H9 (cell line): ENCODE results near the gene TPPP3. TPM values are rescaled to one million over a fixed set of nuclear protein-coding genes. Genes with fewer than 3 reads are reported as not detected.

Source experiments
- DNase-seq: peaks from one replicate; pipeline ENCODE4 v3.0.0-alpha.2; 2017
- H2AFZ ChIP-seq: one replicate; pipeline ENCODE4 v1.6.1; 2013; ENCODE audit warnings: mild to moderate bottlenecking, low read length, control low read depth, moderate library complexity
- H2AK5ac ChIP-seq: 2 replicates; pipeline ENCODE4 v1.6.1; 2013; ENCODE audit warnings: low read length, control low read depth, mixed read lengths; ENCODE audit not compliant: insufficient read length
- H2BK120ac ChIP-seq: one replicate; pipeline ENCODE4 v1.6.1; 2013; ENCODE audit warnings: low read depth, mild to moderate bottlenecking, low read length, control low read depth, inconsistent platforms; ENCODE audit not compliant: poor library complexity, severe bottlenecking
- H2BK12ac ChIP-seq: 2 replicates; pipeline ENCODE4 v1.6.1; 2013; ENCODE audit warnings: low read length, control low read depth, mixed read lengths, low read depth; ENCODE audit not compliant: insufficient read length
- H2BK15ac ChIP-seq: 2 replicates; pipeline ENCODE4 v1.6.1; 2013; ENCODE audit warnings: low read depth, low read length, control low read depth
- H2BK20ac ChIP-seq: one replicate; pipeline ENCODE4 v1.6.1; 2013; ENCODE audit warnings: low read depth, mild to moderate bottlenecking, low read length, control low read depth, inconsistent platforms; ENCODE audit not compliant: poor library complexity, severe bottlenecking
- H2BK5ac ChIP-seq: 2 replicates; pipeline ENCODE4 v1.6.1; 2013; ENCODE audit warnings: low read length, control low read depth, mixed read lengths; ENCODE audit not compliant: insufficient read length
- H3K14ac ChIP-seq: 2 replicates; pipeline ENCODE4 v1.6.1; 2013; ENCODE audit warnings: low read length, control low read depth; ENCODE audit not compliant: insufficient read depth
- H3K18ac ChIP-seq: 2 replicates; pipeline ENCODE4 v1.6.1; 2013; ENCODE audit warnings: low read depth, mild to moderate bottlenecking, mixed read lengths, low read length, control low read depth; ENCODE audit not compliant: insufficient read length
- H3K23ac ChIP-seq: 2 replicates; pipeline ENCODE4 v1.6.1; 2013; ENCODE audit warnings: low read length, control low read depth, mixed read lengths, low read depth; ENCODE audit not compliant: insufficient read length
- H3K23me2 ChIP-seq: 2 replicates; pipeline ENCODE4 v1.6.1; 2013; ENCODE audit warnings: low read depth, mild to moderate bottlenecking, mixed read lengths, low read length, control low read depth; ENCODE audit not compliant: insufficient read length, poor library complexity, severe bottlenecking
- H3K27ac ChIP-seq: 2 replicates; pipeline ENCODE4 v1.5.1; 2013; ENCODE audit warnings: low read length, control low read depth, mixed read lengths, low read depth; ENCODE audit not compliant: insufficient read length
- H3K27me3 ChIP-seq: 2 replicates; pipeline ENCODE4 v1.6.1; 2013; ENCODE audit warnings: low read length, control low read depth, inconsistent platforms; ENCODE audit not compliant: insufficient read depth
- H3K4ac ChIP-seq: 2 replicates; pipeline ENCODE4 v1.6.1; 2013; ENCODE audit warnings: low read depth, mild to moderate bottlenecking, control low read depth, inconsistent platforms, low read length, moderate library complexity
- H3K4me1 ChIP-seq: 2 replicates; pipeline ENCODE4 v1.6.1; 2013; ENCODE audit warnings: low read length, control low read depth, inconsistent platforms; ENCODE audit not compliant: insufficient read depth
- H3K4me2 ChIP-seq: 2 replicates; pipeline ENCODE4 v1.6.1; 2013; ENCODE audit warnings: low read length, control low read depth, mixed read lengths; ENCODE audit not compliant: insufficient read length, insufficient read depth
- H3K56ac ChIP-seq: 2 replicates; pipeline ENCODE4 v1.6.1; 2013; ENCODE audit warnings: low read depth, mild to moderate bottlenecking, mixed read lengths, low read length, control low read depth; ENCODE audit not compliant: insufficient read length
- H3K79me1 ChIP-seq: 2 replicates; pipeline ENCODE4 v1.6.1; 2013; ENCODE audit warnings: low read depth, mild to moderate bottlenecking, moderate library complexity, low read length, control low read depth, inconsistent platforms; ENCODE audit not compliant: insufficient read depth, poor library complexity, severe bottlenecking
- H3K79me2 ChIP-seq: 2 replicates; pipeline ENCODE4 v1.6.1; 2013; ENCODE audit warnings: low read length, control low read depth, inconsistent platforms; ENCODE audit not compliant: insufficient read depth
- H3K9ac ChIP-seq: 2 replicates; pipeline ENCODE4 v1.6.1; 2013; ENCODE audit warnings: low read length, control low read depth, mixed read lengths; ENCODE audit not compliant: insufficient read length; ENCODE audit errors: extremely low read depth
- H3K9me3 ChIP-seq: one replicate; pipeline ENCODE4 v1.6.1; 2013; ENCODE audit warnings: low read depth, low read length, inconsistent platforms; ENCODE audit not compliant: control insufficient read depth
- H3T11ph ChIP-seq: one replicate; pipeline ENCODE4 v1.6.1; 2013; ENCODE audit warnings: mild to moderate bottlenecking, low read length, control low read depth, inconsistent platforms
- H4K20me1 ChIP-seq: one replicate; pipeline ENCODE4 v1.6.1; 2013; ENCODE audit not compliant: control insufficient read depth, insufficient read length, insufficient read depth
- H4K5ac ChIP-seq: 2 replicates; pipeline ENCODE4 v1.6.1; 2013; ENCODE audit warnings: low read depth, mild to moderate bottlenecking, mixed read lengths, low read length, control low read depth; ENCODE audit not compliant: insufficient read length
- H4K8ac ChIP-seq: replicated peaks from 2 replicates; pipeline ENCODE4 v1.6.1; 2013; ENCODE audit warnings: low read length, control low read depth, mixed read lengths, low read depth; ENCODE audit not compliant: insufficient read length
- H4K91ac ChIP-seq: 2 replicates; pipeline ENCODE4 v1.6.1; 2013; ENCODE audit warnings: low read depth, mild to moderate bottlenecking, moderate library complexity, mixed read lengths, low read length, control low read depth; ENCODE audit not compliant: insufficient read length
- H3K27ac Mint-ChIP-seq, 3 experiments: 2 replicates in 2 of 3; 3 replicates in 1 of 3; pipeline ENCODE4 v1.8.0; 2020 to 2021; ENCODE audit warnings: mixed read lengths in 3 of 3, mild to moderate bottlenecking in 1 of 3, moderate library complexity in 1 of 3
- H3K27me3 Mint-ChIP-seq: 2 replicates; pipeline ENCODE4 v1.8.0; 2021; ENCODE audit warnings: low read depth, mild to moderate bottlenecking, moderate library complexity, mixed read lengths
- H3K36me3 Mint-ChIP-seq, 3 experiments: 2 replicates in 2 of 3; 3 replicates in 1 of 3; pipeline ENCODE4 v1.8.0; 2020 to 2021; ENCODE audit warnings: low read depth in 3 of 3, mixed read lengths in 3 of 3; ENCODE audit not compliant: insufficient read depth in 1 of 3
- H3K4me1 Mint-ChIP-seq, 2 experiments: 2 replicates each; pipeline ENCODE4 v1.8.0; 2020; ENCODE audit warnings: mixed read lengths in 2 of 2
- H3K4me3 Mint-ChIP-seq, 2 experiments: 2 replicates in 1 of 2; 3 replicates in 1 of 2; pipeline ENCODE4 v1.8.0; 2020 to 2021; ENCODE audit warnings: mild to moderate bottlenecking in 2 of 2, mixed read lengths in 2 of 2, moderate library complexity in 1 of 2
- H3K9me3 Mint-ChIP-seq, 2 experiments: 2 replicates in 1 of 2; 3 replicates in 1 of 2; pipeline ENCODE4 v1.8.0; 2020; ENCODE audit warnings: mild to moderate bottlenecking in 2 of 2, mixed read lengths in 2 of 2, moderate library complexity in 1 of 2
- whole genome bisulfite sequencing: extraction: QIAGEN DNeasy Blood & Tissue Kit; methylation state at CpG from one replicate; pipeline ENCODE4 v1.1.7; 2013; ENCODE audit warnings: missing lambda C conversion rate, low lambda C conversion rate, mixed read lengths; ENCODE audit not compliant: insufficient read length; ENCODE audit errors: extremely low coverage; 5-methylcytosine and 5-hydroxymethylcytosine counted together
- total RNA-seq: library from RNA; stranded (reverse); gene quantifications from 2 replicates; pipeline ENCODE4 v1.2.1, GENCODE V29; 2021
- TF ChIP-seq, protein P1 (sequence below): fragments of 200-600 bp; sonication (generic); conservative IDR thresholded peaks from 3 replicates; pipeline ENCODE4 v1.8.0; 2021; ENCODE audit warnings: antibody characterized with exemption, mild to moderate bottlenecking

Gene TPPP3
- total RNA-seq, 1 experiment from 2014 or later = 0.79 TPM

GRCh38 chr16:67421030-67421429, 27.7 kb upstream of the TPPP3 start:
- peak overlapping the region in 1 of 3 experiments; percentile 39; a peak in 1 of 7 replicates for H3K27ac Mint-ChIP-seq
- Histone ChIP-seq H3K9me3 (no peaks in the 10 kb centered on the region), H3K14ac (no peak overlapping the region), H2BK5ac (no peak overlapping the region), H3K23ac (no peak overlapping the region), H2BK20ac (no peak overlapping the region), H2BK12ac (peak overlapping the region; percentile 24), H4K5ac (no peak overlapping the region), H3K4ac (no peak overlapping the region), H3K9ac (no peak overlapping the region), H3K27me3 (no peaks in the 10 kb centered on the region; the same call in 1 of the 2 replicates), H3K4me2 (no peak overlapping the region), H4K20me1 (no peaks in the 10 kb centered on the region), H4K91ac (no peak overlapping the region), H4K8ac (no peak overlapping the region), H3K79me2 (no peaks in the 10 kb centered on the region), H3K4me1 (peaks cover 26% of the 10 kb centered on the region), H2AK5ac (no peak overlapping the region), H3T11ph (no peak overlapping the region), H2AFZ (no peak overlapping the region), H2BK15ac (no peak overlapping the region), H3K18ac (peak overlapping the region; percentile 50), H3K27ac (no peak overlapping the region), H3K79me1 (no peaks in the 10 kb centered on the region), H3K56ac (no peak overlapping the region), H3K23me2 (peaks cover 6% of the 10 kb centered on the region), H2BK120ac (no peak overlapping the region)
- peaks cover 2 to 5% of the 10 kb centered on the region in 2 experiments; a peak in 3 of 5 replicates for H3K9me3 Mint-ChIP-seq
- DNase-seq = peak; percentile 71
- H3K4me3 Mint-ChIP-seq = no peak overlapping the region
- TF ChIP-seq, protein P1, sequence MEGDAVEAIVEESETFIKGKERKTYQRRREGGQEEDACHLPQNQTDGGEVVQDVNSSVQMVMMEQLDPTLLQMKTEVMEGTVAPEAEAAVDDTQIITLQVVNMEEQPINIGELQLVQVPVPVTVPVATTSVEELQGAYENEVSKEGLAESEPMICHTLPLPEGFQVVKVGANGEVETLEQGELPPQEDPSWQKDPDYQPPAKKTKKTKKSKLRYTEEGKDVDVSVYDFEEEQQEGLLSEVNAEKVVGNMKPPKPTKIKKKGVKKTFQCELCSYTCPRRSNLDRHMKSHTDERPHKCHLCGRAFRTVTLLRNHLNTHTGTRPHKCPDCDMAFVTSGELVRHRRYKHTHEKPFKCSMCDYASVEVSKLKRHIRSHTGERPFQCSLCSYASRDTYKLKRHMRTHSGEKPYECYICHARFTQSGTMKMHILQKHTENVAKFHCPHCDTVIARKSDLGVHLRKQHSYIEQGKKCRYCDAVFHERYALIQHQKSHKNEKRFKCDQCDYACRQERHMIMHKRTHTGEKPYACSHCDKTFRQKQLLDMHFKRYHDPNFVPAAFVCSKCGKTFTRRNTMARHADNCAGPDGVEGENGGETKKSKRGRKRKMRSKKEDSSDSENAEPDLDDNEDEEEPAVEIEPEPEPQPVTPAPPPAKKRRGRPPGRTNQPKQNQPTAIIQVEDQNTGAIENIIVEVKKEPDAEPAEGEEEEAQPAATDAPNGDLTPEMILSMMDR = no peak
- H3K4me1 Mint-ChIP-seq = peaks cover 48 to 52% of the 10 kb centered on the region in 2 experiments
- peaks cover 0 to 4% (median 2%) of the 10 kb centered on the region in 3 experiments; a peak in 1 of 7 replicates for H3K36me3 Mint-ChIP-seq
- no CpG with 5 or more reads among the region's 4 CpGs for WGBS
- peaks cover 3% of the 10 kb centered on the region; the same call in 1 of the 2 replicates for H3K27me3 Mint-ChIP-seq
